DOHH2 (cell line): ENCODE results near the gene BPTF.

Experiments used
- EZH2phosphoT487 ChIP-seq: fragments of 200-600 bp; sonication (generic); IDR thresholded peaks from 2 replicates; pipeline ENCODE4 v1.6.1; 2017; ENCODE audit warnings: borderline replicate concordance, mild to moderate bottlenecking, antibody characterized with exemption, low read length, moderate library complexity, mixed read lengths
- TF ChIP-seq, protein P1 (sequence below): fragments of 200-600 bp; sonication (generic); IDR thresholded peaks from one replicate; pipeline ENCODE4 v1.5.1; 2014; ENCODE audit warnings: antibody characterized with exemption, mild to moderate bottlenecking, low read depth, low read length; ENCODE audit not compliant: poor library complexity, severe bottlenecking

DNA sequence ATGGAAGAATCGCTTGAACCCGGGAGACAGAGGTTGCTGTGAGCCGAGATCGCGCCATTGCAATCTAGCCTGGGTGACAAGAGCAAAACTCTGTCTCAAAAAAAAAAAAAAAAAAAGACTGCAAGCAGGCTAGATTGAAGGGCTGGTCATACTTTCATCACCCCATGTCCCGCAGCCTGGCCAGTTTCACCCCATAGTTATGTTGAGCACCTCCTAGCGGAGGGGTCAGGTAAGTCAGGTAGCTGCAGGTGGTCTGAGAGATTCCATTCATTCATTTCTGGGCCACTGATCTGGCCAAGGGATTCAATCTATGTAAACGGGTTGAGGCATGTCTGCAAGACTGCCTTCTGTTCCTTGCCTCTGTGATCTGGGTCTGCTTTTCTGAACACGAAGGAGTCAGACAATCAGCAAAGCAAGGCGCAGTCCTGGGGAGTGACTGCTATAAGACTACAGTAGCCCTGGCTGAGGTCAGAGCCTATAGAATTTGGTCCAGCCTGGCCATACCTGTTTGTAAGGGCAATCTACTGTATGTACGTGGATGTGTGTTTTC is 23.6 kb upstream of the BPTF start:
- TF ChIP-seq, protein P1, sequence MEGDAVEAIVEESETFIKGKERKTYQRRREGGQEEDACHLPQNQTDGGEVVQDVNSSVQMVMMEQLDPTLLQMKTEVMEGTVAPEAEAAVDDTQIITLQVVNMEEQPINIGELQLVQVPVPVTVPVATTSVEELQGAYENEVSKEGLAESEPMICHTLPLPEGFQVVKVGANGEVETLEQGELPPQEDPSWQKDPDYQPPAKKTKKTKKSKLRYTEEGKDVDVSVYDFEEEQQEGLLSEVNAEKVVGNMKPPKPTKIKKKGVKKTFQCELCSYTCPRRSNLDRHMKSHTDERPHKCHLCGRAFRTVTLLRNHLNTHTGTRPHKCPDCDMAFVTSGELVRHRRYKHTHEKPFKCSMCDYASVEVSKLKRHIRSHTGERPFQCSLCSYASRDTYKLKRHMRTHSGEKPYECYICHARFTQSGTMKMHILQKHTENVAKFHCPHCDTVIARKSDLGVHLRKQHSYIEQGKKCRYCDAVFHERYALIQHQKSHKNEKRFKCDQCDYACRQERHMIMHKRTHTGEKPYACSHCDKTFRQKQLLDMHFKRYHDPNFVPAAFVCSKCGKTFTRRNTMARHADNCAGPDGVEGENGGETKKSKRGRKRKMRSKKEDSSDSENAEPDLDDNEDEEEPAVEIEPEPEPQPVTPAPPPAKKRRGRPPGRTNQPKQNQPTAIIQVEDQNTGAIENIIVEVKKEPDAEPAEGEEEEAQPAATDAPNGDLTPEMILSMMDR: peak; percentile 71
- TF ChIP-seq EZH2phosphoT487: no peak
